ENCODE data around the gene COL23A1. TPM values are rescaled to one million over a fixed set of nuclear protein-coding genes. Genes with fewer than 3 reads are reported as not detected.

The COL23A1 gene
- total and polyA plus RNA-seq, 2 of the 13 experiments (the other 11 are each of a cell fraction or from before 2014, with no cell fraction given): not detected

DNA sequence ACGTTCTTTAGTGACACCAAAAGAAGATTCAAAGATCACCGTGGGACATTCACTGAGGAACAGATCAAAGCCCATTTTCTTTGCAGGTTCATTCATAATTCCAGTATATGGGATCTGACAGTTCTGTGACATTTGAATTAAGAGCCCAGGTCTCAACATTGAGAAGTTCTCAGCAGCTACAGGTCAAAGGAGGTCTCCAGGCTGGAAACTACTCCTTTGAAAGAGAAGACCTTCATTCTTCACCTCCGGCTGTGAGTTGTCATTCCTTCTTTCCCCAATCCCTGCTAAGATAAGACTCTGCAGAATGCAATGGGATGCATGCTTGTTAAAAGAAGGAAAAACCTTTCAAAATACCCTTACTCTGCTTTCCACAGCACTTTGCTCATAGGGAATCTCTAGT is 79.0 kb downstream of the COL23A1 start:
- WGBS (ENCODE audit: low lambda C conversion rate): 1% methylated on average over 3 of the region's 3 CpGs
- no TSS peak for BruUV-seq (replicated peaks)
- Histone ChIP-seq H3K9me3 (ENCODE audit: low read length) (no peaks in the 10 kb centered on the region), H3K4me3 (replicated peaks in 1 of 3; ENCODE audit: insufficient read depth in 1 of 3, low read depth in 2 of 3, low read length in 3 of 3) (no peak overlapping the region), H3K27ac (ENCODE audit: extremely low read length, insufficient read depth, low read length) (no peak overlapping the region), H4K20me1 (ENCODE audit: insufficient read depth, low read length) (no peaks in the 10 kb centered on the region), H3K79me2 (ENCODE audit: insufficient read depth, low read length) (no peaks in the 10 kb centered on the region), H3K36me3 (replicated peaks in 1 of 2; ENCODE audit: control insufficient read depth in 1 of 2, insufficient read depth in 2 of 2, low read length in 2 of 2) (no peaks in the 10 kb centered on the region), H2AFZ (ENCODE audit: low read length) (no peak overlapping the region), H3K27me3 (ENCODE audit: control insufficient read depth in 1 of 2, insufficient read depth in 2 of 2, low read length in 2 of 2) (peaks cover 3 to 38% of the 10 kb centered on the region in 2 experiments; a peak in 3 of 5 replicates), H3K4me1 (ENCODE audit: insufficient read depth, low read length) (no peaks in the 10 kb centered on the region), H3K9ac (ENCODE audit: insufficient read depth, low read depth, low read length) (no peak overlapping the region), H3K4me2 (ENCODE audit: low read depth, low read length) (no peak overlapping the region)
- DNase-seq (ENCODE audit: low spot score): no peak
- TF ChIP-seq, protein P1, sequence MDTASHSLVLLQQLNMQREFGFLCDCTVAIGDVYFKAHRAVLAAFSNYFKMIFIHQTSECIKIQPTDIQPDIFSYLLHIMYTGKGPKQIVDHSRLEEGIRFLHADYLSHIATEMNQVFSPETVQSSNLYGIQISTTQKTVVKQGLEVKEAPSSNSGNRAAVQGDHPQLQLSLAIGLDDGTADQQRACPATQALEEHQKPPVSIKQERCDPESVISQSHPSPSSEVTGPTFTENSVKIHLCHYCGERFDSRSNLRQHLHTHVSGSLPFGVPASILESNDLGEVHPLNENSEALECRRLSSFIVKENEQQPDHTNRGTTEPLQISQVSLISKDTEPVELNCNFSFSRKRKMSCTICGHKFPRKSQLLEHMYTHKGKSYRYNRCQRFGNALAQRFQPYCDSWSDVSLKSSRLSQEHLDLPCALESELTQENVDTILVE (CRISPR knock-in tag; IDR thresholded peaks at IDR 0.05): no peak
- no peak for TF ChIP-seq RNF2 (conservative IDR thresholded peaks at IDR 0.05; ENCODE audit: low read depth)
- no peak for TF ChIP-seq TAF1 (CRISPR knock-in tag; IDR thresholded peaks at IDR 0.05)
- TF ChIP-seq, protein P2, sequence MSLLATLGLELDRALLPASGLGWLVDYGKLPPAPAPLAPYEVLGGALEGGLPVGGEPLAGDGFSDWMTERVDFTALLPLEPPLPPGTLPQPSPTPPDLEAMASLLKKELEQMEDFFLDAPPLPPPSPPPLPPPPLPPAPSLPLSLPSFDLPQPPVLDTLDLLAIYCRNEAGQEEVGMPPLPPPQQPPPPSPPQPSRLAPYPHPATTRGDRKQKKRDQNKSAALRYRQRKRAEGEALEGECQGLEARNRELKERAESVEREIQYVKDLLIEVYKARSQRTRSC (CRISPR knock-in tag; IDR thresholded peaks at IDR 0.05; ENCODE audit: low read depth): no peak
- TF ChIP-seq ARNTL (CRISPR knock-in tag; IDR thresholded peaks at IDR 0.05): no peak
- TF ChIP-seq SRF (IDR thresholded peaks at IDR 0.05; ENCODE audit: low read depth, low read length): no peak
- TF ChIP-seq SP2 (CRISPR knock-in tag; IDR thresholded peaks at IDR 0.05): no peak
- TF ChIP-seq ZNF335 (CRISPR knock-in tag; IDR thresholded peaks at IDR 0.05): no peak
- no peak for TF ChIP-seq FOXP1 (IDR thresholded peaks at IDR 0.05)
- no peak for TF ChIP-seq FOXP1 (CRISPR knock-in tag; IDR thresholded peaks at IDR 0.05)
- ChIA-PET POLR2A (no interaction called here), CTCF (ENCODE audit: low intra/inter-chr PET ratio, low total read pairs) (no interaction called here)
- no peak for FAIRE-seq
- ATAC-seq: no peak
- in situ Hi-C loops (cut with HindIII; ENCODE audit: extremely low pct_ligation_motif_present, low pct_unique_long_range_greater_than_20kb): no loop called here
- intact Hi-C loops (cut with micrococcal nuclease; ENCODE audit: unreplicated experiment): no loop called here
